Esophagus squamous epithelium (tissue), 5 donors: ENCODE results near the gene OSBPL10. TPM values are rescaled to one million over a fixed set of nuclear protein-coding genes. Genes with fewer than 3 reads are reported as not detected.

Experiments used
- DNase-seq: peaks from one replicate; lab custom pipeline; 2025; lab: John Stamatoyannopoulos, UW
- H3K27ac ChIP-seq, 4 donors: fragments of 200-600 bp; sonication (generic); one replicate each; pipeline ENCODE4 v1.5.1; 2016 to 2019; ENCODE audit warnings: mild to moderate bottlenecking in 1 of 4
- H3K27me3 ChIP-seq, 4 donors: fragments of 200-600 bp; sonication (generic); 1 replicate in 3 of 4; 2 replicates in 1 of 4; pipeline versions ENCODE4 v1.5.1 to v1.6.0; 2017 to 2021; ENCODE audit warnings: antibody characterized with exemption in 1 of 4
- H3K36me3 ChIP-seq, 3 donors: fragments of 200-600 bp; sonication (generic); one replicate each; pipeline ENCODE4 v1.5.1; 2016 to 2019
- H3K4me1 ChIP-seq, 3 donors: fragments of 200-600 bp; sonication (generic); one replicate each; pipeline ENCODE4 v1.5.1; 2017 to 2019
- H3K4me3 ChIP-seq, 4 donors: fragments of 200-600 bp; sonication (generic); 1 replicate in 3 of 4; 2 replicates in 1 of 4; pipeline ENCODE4 v1.5.1; 2016 to 2019; ENCODE audit warnings: mild to moderate bottlenecking in 2 of 4, moderate library complexity in 1 of 4
- H3K9me3 ChIP-seq, 3 donors: fragments of 200-600 bp; sonication (generic); one replicate each; pipeline ENCODE4 v1.5.1; 2016 to 2019
- POLR2A ChIP-seq, 4 donors: fragments of 450-650 bp; IDR thresholded peaks; one replicate each; pipeline ENCODE4 v1.6.1; 2017; ENCODE audit warnings: antibody characterized with exemption in 4 of 4, mild to moderate bottlenecking in 4 of 4, moderate library complexity in 3 of 4
- WGBS, 2 donors: methylation state at CpG; one replicate each; pipeline ENCODE4 v1.1.5; 2018; 5-methylcytosine and 5-hydroxymethylcytosine counted together
- intact Hi-C: fragments of 100-400 bp; cut with DNase I; formaldehyde crosslinking; loops from one replicate; pipeline ENCODE4 v1.15.0; 2022
- total RNA-seq, 4 donors: library from RNA; depleted of rRNA; stranded (reverse); fragments of >200 nt; gene quantifications; one replicate each; pipeline ENCODE4 v1.1.0, GENCODE V29; 2016
- TF ChIP-seq, protein P1 (sequence below), 6 experiments: fragments of 450-650 bp in 4 of 6; fragments of 200-600 bp in 2 of 6; sonication (generic) in 2 of 6; IDR thresholded peaks; one replicate each; pipeline ENCODE4 v1.5.1; 2016 to 2019; ENCODE audit warnings: antibody characterized with exemption in 6 of 6, mild to moderate bottlenecking in 4 of 6, moderate library complexity in 4 of 6
- donor health status: DM: yes; HTN: yes; CAD: no.

Gene OSBPL10
- total RNA-seq, 4 donors from 2014 or later: 13.8 to 65.3 (median 41.0) TPM

- no peaks in the 10 kb centered on the region for H3K27me3 ChIP-seq
- WGBS, 2 donors: 47 to 49% methylated on average over 2 of the region's 2 CpGs
- intact Hi-C loops: no loop called here
- no peak overlapping the region for H3K27ac ChIP-seq
- no peak for TF ChIP-seq POLR2A (IDR thresholded peaks at IDR 0.05)
- TF ChIP-seq, protein P1, sequence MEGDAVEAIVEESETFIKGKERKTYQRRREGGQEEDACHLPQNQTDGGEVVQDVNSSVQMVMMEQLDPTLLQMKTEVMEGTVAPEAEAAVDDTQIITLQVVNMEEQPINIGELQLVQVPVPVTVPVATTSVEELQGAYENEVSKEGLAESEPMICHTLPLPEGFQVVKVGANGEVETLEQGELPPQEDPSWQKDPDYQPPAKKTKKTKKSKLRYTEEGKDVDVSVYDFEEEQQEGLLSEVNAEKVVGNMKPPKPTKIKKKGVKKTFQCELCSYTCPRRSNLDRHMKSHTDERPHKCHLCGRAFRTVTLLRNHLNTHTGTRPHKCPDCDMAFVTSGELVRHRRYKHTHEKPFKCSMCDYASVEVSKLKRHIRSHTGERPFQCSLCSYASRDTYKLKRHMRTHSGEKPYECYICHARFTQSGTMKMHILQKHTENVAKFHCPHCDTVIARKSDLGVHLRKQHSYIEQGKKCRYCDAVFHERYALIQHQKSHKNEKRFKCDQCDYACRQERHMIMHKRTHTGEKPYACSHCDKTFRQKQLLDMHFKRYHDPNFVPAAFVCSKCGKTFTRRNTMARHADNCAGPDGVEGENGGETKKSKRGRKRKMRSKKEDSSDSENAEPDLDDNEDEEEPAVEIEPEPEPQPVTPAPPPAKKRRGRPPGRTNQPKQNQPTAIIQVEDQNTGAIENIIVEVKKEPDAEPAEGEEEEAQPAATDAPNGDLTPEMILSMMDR (IDR thresholded peaks at IDR 0.05): no peak
- no peak for DNase-seq
- peaks cover 0 to 7% (median 3%) of the 10 kb centered on the region in 3 donors for H3K4me1 ChIP-seq
- peaks cover 0 to 40% (median 3%) of the 10 kb centered on the region in 3 donors for H3K36me3 ChIP-seq
- no peak overlapping the region for H3K4me3 ChIP-seq
- H3K9me3 ChIP-seq: no peaks in the 10 kb centered on the region
Observed at GRCh38 chr3:31636694-31637442, 344.2 kb downstream of the OSBPL10 start.

DNA sequence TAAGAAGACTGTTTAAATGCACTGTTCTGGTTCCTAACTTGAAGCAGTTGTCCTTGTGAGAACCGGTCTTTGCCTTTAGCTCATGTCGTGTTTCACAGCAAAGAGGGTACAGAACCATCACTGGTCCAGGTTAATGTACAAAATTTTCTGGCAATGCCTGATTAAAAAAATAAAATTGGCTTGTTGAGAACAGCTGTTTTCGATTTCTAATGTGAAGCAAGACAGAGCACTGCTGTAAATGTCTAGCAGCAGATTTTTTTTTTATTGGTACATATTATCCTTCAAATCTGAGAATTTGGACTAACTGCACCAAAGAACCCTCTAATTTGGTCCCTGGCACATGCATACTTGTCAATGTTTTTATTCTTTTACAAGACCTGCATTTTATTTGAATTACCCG lies 345.0 kb downstream of the OSBPL10 start:
- no peaks in the 10 kb centered on the region for H3K27me3 ChIP-seq
- peaks cover 0 to 7% (median 3%) of the 10 kb centered on the region in 3 donors for H3K4me1 ChIP-seq
- no peaks in the 10 kb centered on the region for H3K9me3 ChIP-seq
- WGBS, 2 donors: 82 to 94% methylated on average over 4 of the region's 4 CpGs
- no peak for DNase-seq
- TF ChIP-seq POLR2A (IDR thresholded peaks at IDR 0.05): no peak
- TF ChIP-seq, protein P1 (IDR thresholded peaks at IDR 0.05): no peak
- no peak overlapping the region for H3K4me3 ChIP-seq
- no peak overlapping the region for H3K27ac ChIP-seq
- H3K36me3 ChIP-seq: peaks cover 0 to 49% (median 3%) of the 10 kb centered on the region in 3 donors
- intact Hi-C loops: no loop called here

DNA sequence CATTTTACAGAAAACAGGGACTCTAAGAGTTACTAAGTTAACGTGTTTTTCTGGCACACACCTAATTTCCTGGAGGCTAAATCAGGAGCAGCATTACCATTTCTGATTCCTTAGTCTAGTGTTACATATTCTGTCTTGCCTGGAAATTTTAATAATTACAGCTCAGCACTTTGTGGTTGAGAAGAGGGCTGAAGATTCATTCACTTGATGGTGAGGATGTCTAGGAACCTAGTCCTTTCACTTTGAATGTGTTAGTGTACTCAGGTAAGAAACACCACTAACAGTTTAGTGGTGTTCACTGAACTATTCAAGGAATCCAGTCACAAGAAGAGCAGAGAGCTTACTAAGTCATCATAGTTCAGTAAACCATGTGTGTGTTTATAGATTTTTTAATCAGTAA lies 345.5 kb downstream of the OSBPL10 start:
- H3K4me3 ChIP-seq: no peak overlapping the region
- WGBS, 2 donors: 14 to 37% methylated on average over 1 of the region's 1 CpG
- no peak overlapping the region for H3K27ac ChIP-seq
- no peak for TF ChIP-seq POLR2A (IDR thresholded peaks at IDR 0.05)
- TF ChIP-seq, protein P1 (IDR thresholded peaks at IDR 0.05): no peak
- intact Hi-C loops: no loop called here
- H3K9me3 ChIP-seq: no peaks in the 10 kb centered on the region
- no peak for DNase-seq
- H3K36me3 ChIP-seq: peaks cover 0 to 54% (median 3%) of the 10 kb centered on the region in 3 donors
- no peaks in the 10 kb centered on the region for H3K27me3 ChIP-seq
- H3K4me1 ChIP-seq: peaks cover 0 to 7% (median 3%) of the 10 kb centered on the region in 3 donors

DNA sequence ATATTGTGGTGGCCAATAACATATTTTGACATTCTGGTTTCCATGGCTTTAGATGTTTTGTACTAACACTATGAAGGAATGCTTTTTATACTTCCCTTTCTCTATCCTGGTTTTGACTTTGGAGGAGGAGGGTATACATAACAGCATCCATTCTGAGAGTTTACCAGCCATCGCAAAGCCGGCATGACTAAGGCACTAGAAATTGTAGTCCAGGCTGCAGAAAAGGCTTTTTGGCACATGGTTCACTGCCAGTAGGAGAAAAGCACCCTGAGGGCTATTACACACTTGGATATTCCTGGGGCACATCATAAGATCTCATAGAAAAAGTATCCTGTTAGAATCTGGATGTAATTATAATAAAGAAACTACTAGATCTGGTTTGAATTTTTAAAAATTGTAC lies 346.6 kb downstream of the OSBPL10 start:
- Histone ChIP-seq H3K4me3 (no peak overlapping the region), H3K27me3 (no peaks in the 10 kb centered on the region), H3K27ac (no peak overlapping the region), H3K4me1 (peaks cover 0 to 7% (median 3%) of the 10 kb centered on the region in 3 donors), H3K36me3 (peaks cover 0 to 64% (median 3%) of the 10 kb centered on the region in 3 donors), H3K9me3 (no peaks in the 10 kb centered on the region)
- intact Hi-C loops: no loop called here
- 45 to 49% methylated on average over 2 of the region's 2 CpGs for WGBS, 2 donors
- DNase-seq: no peak
- TF ChIP-seq, protein P1 (IDR thresholded peaks at IDR 0.05): no peak
- TF ChIP-seq POLR2A (IDR thresholded peaks at IDR 0.05): no peak

DNA sequence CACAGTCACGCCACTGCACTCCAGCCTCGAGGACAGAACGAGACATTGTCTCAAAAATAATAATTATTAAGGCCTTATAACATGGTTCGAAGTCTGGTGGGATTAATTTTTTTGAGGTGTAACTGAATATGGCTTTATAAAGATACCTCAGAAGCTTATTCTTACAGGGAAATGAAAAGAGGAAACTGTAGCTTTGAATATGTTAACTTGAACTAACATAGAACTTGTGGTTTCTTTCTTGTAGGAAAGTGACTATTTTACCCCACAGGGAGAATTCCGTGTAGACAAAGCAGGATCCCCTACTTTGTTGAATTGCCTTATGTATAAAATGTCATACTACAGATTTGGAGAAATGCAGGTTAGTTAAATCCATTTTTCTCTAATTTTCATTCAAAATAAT lies 352.0 kb downstream of the OSBPL10 start:
- Histone ChIP-seq H3K27me3 (no peaks in the 10 kb centered on the region), H3K4me1 (no peaks in the 10 kb centered on the region), H3K4me3 (no peak overlapping the region), H3K9me3 (no peaks in the 10 kb centered on the region), H3K27ac (no peak overlapping the region), H3K36me3 (peaks cover 3 to 96% (median 7%) of the 10 kb centered on the region in 3 donors)
- intact Hi-C loops: no loop called here
- WGBS, 2 donors: 69 to 80% methylated on average over 5 of the region's 5 CpGs
- DNase-seq: no peak
- TF ChIP-seq, protein P1 (IDR thresholded peaks at IDR 0.05): no peak
- TF ChIP-seq POLR2A (IDR thresholded peaks at IDR 0.05): no peak
